ENCODE measurements around the gene CYP4F22. TPM values are rescaled to one million over a fixed set of nuclear protein-coding genes. Genes with fewer than 3 reads are reported as not detected.

The CYP4F22 gene
- total RNA-seq, 4 donors from 2014 or later: not detected

- H3K4me1 ChIP-seq: no peaks in the 10 kb centered on the region
- H3K4me3 ChIP-seq: no peak overlapping the region
- TF ChIP-seq POLR2A (IDR thresholded peaks at IDR 0.05): no peak
- TF ChIP-seq, protein P1, sequence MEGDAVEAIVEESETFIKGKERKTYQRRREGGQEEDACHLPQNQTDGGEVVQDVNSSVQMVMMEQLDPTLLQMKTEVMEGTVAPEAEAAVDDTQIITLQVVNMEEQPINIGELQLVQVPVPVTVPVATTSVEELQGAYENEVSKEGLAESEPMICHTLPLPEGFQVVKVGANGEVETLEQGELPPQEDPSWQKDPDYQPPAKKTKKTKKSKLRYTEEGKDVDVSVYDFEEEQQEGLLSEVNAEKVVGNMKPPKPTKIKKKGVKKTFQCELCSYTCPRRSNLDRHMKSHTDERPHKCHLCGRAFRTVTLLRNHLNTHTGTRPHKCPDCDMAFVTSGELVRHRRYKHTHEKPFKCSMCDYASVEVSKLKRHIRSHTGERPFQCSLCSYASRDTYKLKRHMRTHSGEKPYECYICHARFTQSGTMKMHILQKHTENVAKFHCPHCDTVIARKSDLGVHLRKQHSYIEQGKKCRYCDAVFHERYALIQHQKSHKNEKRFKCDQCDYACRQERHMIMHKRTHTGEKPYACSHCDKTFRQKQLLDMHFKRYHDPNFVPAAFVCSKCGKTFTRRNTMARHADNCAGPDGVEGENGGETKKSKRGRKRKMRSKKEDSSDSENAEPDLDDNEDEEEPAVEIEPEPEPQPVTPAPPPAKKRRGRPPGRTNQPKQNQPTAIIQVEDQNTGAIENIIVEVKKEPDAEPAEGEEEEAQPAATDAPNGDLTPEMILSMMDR (IDR thresholded peaks at IDR 0.05): no peak
- intact Hi-C loops (cut with DNase I; ENCODE audit: low total_unique reads): loop anchor here (5.0 to 10.0 kb wide), 2 partner anchors 380 to 462 kb away; no protein-coding TSS in a partner anchor
- H3K27me3 ChIP-seq: no peaks in the 10 kb centered on the region
- no peak for DNase-seq
- H3K27ac ChIP-seq: no peak overlapping the region
- no peaks in the 10 kb centered on the region for H3K36me3 ChIP-seq
- H3K9me3 ChIP-seq: no peaks in the 10 kb centered on the region
These were observed 48.9 kb downstream of the CYP4F22 start for GRCh38 chr19:15557223-15557622.

DNA sequence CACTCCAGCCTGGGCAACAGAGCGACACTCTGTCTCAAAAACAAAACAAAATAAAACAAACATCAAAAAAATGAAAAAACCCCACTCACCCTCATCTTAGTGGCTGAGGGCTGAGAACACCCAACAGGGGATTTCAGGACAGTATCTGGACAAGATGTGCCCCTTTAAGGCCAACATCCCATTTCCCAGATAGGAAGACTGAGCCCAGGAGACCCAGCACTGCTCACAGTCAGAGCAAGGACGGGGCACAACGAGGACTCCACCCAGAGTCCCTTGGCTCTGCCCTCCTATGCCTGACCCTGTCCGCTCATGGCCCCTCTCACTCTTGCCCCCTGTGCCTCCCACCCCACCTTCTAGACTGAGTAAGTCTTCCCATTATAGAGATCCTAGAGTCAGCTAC, 53.8 kb downstream of the CYP4F22 start:
- H3K27ac ChIP-seq: no peak overlapping the region
- TF ChIP-seq, protein P1 (IDR thresholded peaks at IDR 0.05): no peak
- no peak for TF ChIP-seq POLR2A (IDR thresholded peaks at IDR 0.05)
- H3K27me3 ChIP-seq: no peaks in the 10 kb centered on the region
- no peaks in the 10 kb centered on the region for H3K36me3 ChIP-seq
- DNase-seq: no peak
- no peaks in the 10 kb centered on the region for H3K9me3 ChIP-seq
- H3K4me3 ChIP-seq: no peak overlapping the region
- no peaks in the 10 kb centered on the region for H3K4me1 ChIP-seq
- intact Hi-C loops (cut with DNase I; ENCODE audit: low total_unique reads): no loop called here

DNA sequence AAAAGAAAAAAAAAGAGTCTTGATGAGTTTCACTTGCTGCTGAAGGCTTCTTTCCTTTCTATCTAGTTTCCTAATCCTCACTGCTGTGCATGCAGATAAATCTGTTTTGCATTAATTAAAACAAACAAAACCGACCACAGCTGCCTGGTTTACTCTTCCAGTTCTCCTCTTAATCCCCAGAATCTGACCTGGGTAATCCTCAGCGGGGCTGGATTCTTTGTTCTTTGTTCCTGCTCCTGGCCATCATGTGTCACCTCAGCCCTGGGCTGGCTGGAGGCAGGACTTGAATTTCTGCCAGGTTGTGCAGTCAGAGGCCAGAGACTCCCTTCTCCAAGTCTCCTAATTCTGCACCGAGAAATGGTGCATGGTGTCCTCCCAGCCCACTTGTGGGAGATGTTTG, 54.5 kb downstream of the CYP4F22 start:
- Histone ChIP-seq H3K27me3 (no peaks in the 10 kb centered on the region), H3K9me3 (no peaks in the 10 kb centered on the region), H3K4me3 (no peak overlapping the region), H3K36me3 (no peaks in the 10 kb centered on the region), H3K4me1 (no peaks in the 10 kb centered on the region), H3K27ac (no peak overlapping the region)
- DNase-seq: no peak
- TF ChIP-seq, protein P1 (IDR thresholded peaks at IDR 0.05): no peak
- no peak for TF ChIP-seq POLR2A (IDR thresholded peaks at IDR 0.05)
- intact Hi-C loops (cut with DNase I; ENCODE audit: low total_unique reads): no loop called here

DNA sequence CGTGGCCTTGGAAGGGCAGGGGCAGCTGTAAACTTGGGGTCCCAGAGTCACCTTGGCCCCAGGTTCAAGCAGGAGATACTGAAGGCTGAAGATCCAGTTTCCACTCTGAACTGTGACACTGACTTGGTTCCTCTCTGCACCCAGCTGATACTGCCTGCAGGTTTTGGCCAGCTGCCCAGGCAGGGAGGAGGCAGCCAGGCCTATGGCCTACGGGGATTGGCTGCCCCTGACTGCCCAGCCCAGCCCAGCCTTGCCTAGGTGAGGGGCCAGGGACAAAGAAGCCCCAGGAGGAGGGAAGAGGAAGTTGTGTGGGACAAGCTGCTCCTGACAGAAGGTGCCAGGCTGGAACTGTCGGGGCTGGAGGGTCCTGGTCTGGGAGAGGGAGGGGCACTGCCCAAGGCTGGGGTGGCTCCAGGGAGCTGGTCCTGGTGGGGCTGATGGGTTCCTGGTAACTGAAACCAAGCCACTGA, 55.0 kb downstream of the CYP4F22 start:
- no peaks in the 10 kb centered on the region for H3K27me3 ChIP-seq
- no peak overlapping the region for H3K27ac ChIP-seq
- DNase-seq: no peak
- TF ChIP-seq, protein P1 (IDR thresholded peaks at IDR 0.05): no peak
- TF ChIP-seq POLR2A (IDR thresholded peaks at IDR 0.05): no peak
- H3K4me1 ChIP-seq: no peaks in the 10 kb centered on the region
- H3K36me3 ChIP-seq: no peaks in the 10 kb centered on the region
- intact Hi-C loops (cut with DNase I; ENCODE audit: low total_unique reads): no loop called here
- H3K9me3 ChIP-seq: no peaks in the 10 kb centered on the region
- H3K4me3 ChIP-seq: no peak overlapping the region

GRCh38 chr19:15563931-15564330, 55.6 kb downstream of the CYP4F22 start:
- TF ChIP-seq, protein P1 (IDR thresholded peaks at IDR 0.05): no peak
- TF ChIP-seq POLR2A (IDR thresholded peaks at IDR 0.05): no peak
- intact Hi-C loops (cut with DNase I; ENCODE audit: low total_unique reads): no loop called here
- H3K36me3 ChIP-seq: no peaks in the 10 kb centered on the region
- H3K27me3 ChIP-seq: no peaks in the 10 kb centered on the region
- H3K4me1 ChIP-seq: no peaks in the 10 kb centered on the region
- no peak overlapping the region for H3K4me3 ChIP-seq
- no peak overlapping the region for H3K27ac ChIP-seq
- H3K9me3 ChIP-seq: no peaks in the 10 kb centered on the region
- DNase-seq: no peak
